PC-9 (cell line): ENCODE data around the gene TMEM14C.

Experiments
- CTCF ChIP-seq: fragments of 200-600 bp; sonication (generic); conservative IDR thresholded peaks from 2 replicates; pipeline ENCODE4 v1.6.1; 2017; ENCODE audit warnings: mixed run types, antibody characterized with exemption, mild to moderate bottlenecking, moderate library complexity
- EZH2 ChIP-seq: fragments of 200-600 bp; sonication (generic); IDR thresholded peaks from 2 replicates; pipeline ENCODE4 v1.8.0; 2017; ENCODE audit warnings: antibody characterized with exemption, low read depth

- no peak for TF ChIP-seq CTCF
- TF ChIP-seq EZH2: no peak
These were observed 48.6 kb downstream of the TMEM14C start for GRCh38 chr6:10771371-10771894.
